SK-N-MC (cell line): ENCODE data around the gene KRT6A.

Experiments
- EZH2 ChIP-seq: fragments of 200-600 bp; sonication (generic); IDR thresholded peaks from one replicate; pipeline ENCODE4 v1.6.1; 2017; ENCODE audit warnings: antibody characterized with exemption
- FOXP2 ChIP-seq: optimal IDR thresholded peaks from 2 replicates; pipeline ENCODE3; 2011; ENCODE audit warnings: mild to moderate bottlenecking, moderate library complexity; ENCODE audit not compliant: insufficient read depth; ENCODE audit errors: extremely low read length, control extremely low read depth
- POLR2AphosphoS5 ChIP-seq: IDR thresholded peaks from 2 replicates; pipeline ENCODE4 v1.6.1; 2012; ENCODE audit warnings: mild to moderate bottlenecking, low read depth, low read length, borderline replicate concordance

GRCh38 chr12:52499806-52500560 is 6.9 kb upstream of the KRT6A start:
- TF ChIP-seq EZH2: no peak
- TF ChIP-seq POLR2AphosphoS5: no peak
- no peak for TF ChIP-seq FOXP2
